ENCODE data around the gene AXL.
"Not testable (repeated sequence)": the region's sequence is repeated elsewhere in the genome, so short reads cannot be mapped to it uniquely, and the experiment has no call there.

Gene AXL

GRCh38 chr19:41218615-41219507 is at the start of gene AXL:
Gene AXL (plus strand): TSS chr19:41219223. CDS start chr19:41219393, 170 bp downstream.
- no peak for DNase-seq

- no peak for DNase-seq
Observed at GRCh38 chr19:41172297-41173164, 46.5 kb upstream of the AXL start.

- no peak for DNase-seq
Observed at GRCh38 chr19:41174297-41174928, 44.6 kb upstream of the AXL start.

GRCh38 chr19:41175801-41176777 is 42.9 kb upstream of the AXL start:
- DNase-seq = peak; percentile 95

- not testable (repeated sequence) for DNase-seq
Observed at GRCh38 chr19:41180173-41180572, 38.9 kb upstream of the AXL start.

- DNase-seq = no peak
Observed at GRCh38 chr19:41186971-41187883, 31.8 kb upstream of the AXL start.

- no peak for DNase-seq
Observed at GRCh38 chr19:41187884-41188279, 31.1 kb upstream of the AXL start.

- no peak for DNase-seq
Observed at GRCh38 chr19:41189425-41190065, 29.5 kb upstream of the AXL start.

GRCh38 chr19:41192574-41193429 is 26.2 kb upstream of the AXL start, which contains the start of gene CYP2S1:
Gene CYP2S1 (plus strand): TSS chr19:41193219. CDS start chr19:41193265, 46 bp downstream.
- DNase-seq = no peak

GRCh38 chr19:41193430-41194156 is 25.4 kb upstream of the AXL start:
- DNase-seq = no peak

- peak; percentile 82 for DNase-seq
Observed at GRCh38 chr19:41194157-41194552, 24.9 kb upstream of the AXL start.

- peak; percentile 80 for DNase-seq
Observed at GRCh38 chr19:41195675-41196497, 23.1 kb upstream of the AXL start.

GRCh38 chr19:41198559-41198958 is 20.5 kb upstream of the AXL start:
- no peak for DNase-seq

- no peak for DNase-seq
Observed at GRCh38 chr19:41203371-41203770, 15.7 kb upstream of the AXL start.

- DNase-seq = peak; percentile 88
Observed at GRCh38 chr19:41204338-41204737, 14.7 kb upstream of the AXL start.

- no peak for DNase-seq
Observed at GRCh38 chr19:41205995-41206394, 13.0 kb upstream of the AXL start.

GRCh38 chr19:41206456-41206855 is 12.6 kb upstream of the AXL start:
- no peak for DNase-seq

Data from MV-4-11 (cell line).